NCI-H146 treated with DMSO at 0.1 percent for 48 hours (cell line): ENCODE data around the gene ZNF469.

Experiments used
- DNase-seq: peaks from one replicate; lab custom pipeline; 2025; ENCODE audit not compliant: unreplicated experiment; lab: John Stamatoyannopoulos, UW

The ZNF469 gene

DNA sequence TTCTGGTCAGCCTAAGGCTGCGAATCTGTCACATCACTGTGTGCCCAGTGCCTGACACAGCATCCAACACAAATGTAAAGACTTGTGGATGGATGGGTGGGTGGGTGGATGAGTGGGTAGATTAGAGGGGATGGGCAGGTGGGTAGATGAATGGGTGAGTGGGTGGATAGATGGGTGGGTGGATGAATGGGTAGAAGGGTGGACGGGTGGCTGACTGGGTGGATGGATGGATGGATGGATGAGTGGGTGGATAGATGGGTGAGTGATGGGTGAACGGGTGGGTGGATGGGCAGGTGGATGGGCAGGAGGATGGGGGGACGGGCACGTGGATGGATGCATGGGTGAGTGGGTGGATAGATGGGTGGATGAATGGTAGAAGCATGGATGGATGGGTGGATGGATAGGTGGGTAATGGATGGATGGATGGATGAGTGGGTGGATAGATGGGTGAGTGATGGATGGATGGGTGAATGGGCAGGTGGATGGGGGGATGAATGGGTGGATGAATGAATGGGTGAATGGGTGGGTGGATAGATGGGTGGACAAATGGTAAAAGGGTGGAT, 39.2 kb downstream of the ZNF469 start:
- no peak for DNase-seq

DNA sequence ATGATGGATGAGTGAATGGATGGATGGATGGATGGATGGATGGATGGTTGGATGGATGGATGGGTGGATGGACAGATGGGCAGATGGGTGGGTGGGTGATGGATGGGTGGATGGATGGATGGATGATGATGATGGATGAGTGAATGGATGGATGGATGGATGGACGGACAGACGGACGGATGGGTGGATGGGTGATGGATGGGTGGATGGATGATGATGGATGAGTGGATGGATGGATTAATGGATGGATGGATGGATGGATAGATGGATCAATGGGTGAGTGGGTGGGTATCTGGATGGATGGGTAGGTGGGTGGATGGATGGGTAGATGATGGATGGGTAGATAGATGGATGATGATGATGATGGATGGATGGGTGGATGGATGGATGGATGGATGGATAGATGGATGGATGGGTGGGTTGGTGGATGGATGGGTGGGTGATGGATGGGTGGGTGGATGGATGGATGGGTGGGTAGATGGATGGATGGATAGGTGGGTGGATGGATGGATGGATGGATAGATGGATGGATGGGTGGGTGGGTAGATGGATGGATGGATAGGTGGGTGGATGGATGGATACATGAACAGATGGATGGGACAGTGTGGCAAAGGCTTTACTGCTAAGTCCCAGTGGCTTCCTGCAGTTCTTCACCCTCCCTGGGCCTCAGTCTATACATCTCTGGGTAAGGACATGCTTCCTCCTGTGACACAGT, 40.1 kb downstream of the ZNF469 start:
- DNase-seq = no peak

DNA sequence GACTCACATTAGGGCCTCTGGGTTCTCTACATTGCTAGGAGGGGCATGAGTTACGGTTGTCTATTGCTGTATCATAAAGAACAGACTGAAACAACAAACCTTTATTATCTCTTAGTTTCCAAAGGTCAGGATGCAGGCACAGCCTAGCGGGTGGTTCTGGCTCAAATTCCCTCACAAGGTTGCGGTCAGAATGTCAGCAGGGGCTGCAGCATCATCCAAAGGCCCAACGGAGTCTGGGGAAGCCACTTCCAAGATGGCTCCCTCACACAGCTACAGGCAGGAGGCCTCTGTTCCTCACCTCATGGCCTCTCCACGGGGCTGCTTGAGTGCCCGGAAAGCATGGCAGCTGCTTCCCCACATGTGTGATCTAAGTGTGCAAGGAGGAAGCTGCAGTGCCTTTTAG, 40.7 kb downstream of the ZNF469 start:
- no peak for DNase-seq

DNA sequence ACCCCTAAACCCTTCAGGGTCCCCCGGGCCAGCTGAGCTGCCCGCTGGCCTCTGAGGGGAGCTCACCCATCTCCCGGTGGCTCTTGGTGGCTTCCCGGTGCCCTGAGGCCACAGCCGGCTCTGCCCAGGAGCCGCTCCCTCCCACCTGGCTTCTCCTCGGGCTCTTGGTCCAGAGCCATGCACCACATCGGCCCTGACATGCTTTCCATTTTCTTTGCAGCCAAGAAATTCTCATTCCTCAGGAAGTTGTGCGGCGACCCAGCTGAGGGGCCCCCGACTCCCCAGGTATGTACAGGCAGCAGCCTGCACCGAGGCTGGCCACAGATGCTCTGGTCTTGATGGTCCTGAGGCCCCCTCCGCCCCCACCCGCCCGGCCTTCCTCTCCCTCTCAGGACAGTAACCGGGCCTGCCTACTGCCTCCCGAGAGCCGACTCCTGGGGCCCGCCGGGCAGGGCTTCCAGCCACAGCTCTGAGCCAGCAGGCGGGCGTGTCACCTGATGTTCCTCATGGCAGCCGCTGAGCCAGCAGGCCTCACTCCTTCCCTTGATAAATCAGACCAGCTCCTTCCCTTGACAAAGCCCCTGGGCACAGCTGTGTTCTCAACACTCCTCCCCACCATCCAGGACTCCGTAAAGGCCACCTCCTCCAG, 42.0 kb downstream of the ZNF469 start:
- no peak for DNase-seq

DNA sequence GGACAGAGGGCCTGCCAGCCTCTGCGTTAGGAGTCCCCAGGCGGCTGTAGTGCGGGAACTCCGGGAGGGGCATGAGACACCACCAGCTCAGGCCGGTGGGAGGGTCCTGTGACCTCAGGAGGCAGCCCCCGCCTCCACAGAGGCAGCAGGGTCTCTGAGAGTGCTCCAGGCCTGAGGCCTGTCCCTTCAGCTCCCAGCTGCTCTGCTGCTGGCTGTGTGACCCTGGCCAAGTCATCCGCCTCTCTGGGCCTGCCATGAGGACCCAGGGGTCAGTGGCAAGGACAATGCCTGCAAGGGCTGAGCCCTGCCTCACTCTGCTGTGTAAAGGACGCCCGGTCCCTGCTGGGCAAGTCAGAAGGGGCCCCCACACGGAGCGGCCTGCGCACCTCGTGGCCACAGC, 43.3 kb downstream of the ZNF469 start:
- no peak for DNase-seq

DNA sequence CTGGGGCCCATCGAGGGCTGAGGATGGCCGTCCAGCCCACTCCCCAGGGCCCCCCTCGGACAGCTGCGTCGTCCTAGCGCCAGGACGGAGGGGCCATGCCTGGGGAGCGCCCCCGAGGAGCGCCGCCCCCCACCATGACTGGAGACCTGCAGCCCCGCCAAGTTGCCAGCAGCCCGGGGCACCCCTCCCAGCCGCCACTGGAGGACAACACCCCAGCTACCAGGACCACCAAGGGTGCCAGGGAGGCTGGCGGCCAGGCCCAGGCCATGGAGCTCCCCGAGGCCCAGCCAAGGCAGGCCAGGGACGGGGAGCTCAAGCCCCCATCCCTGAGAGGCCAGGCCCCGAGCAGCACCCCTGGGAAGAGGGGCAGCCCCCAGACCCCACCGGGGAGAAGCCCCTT, 44.6 kb downstream of the ZNF469 start:
- DNase-seq = no peak

DNA sequence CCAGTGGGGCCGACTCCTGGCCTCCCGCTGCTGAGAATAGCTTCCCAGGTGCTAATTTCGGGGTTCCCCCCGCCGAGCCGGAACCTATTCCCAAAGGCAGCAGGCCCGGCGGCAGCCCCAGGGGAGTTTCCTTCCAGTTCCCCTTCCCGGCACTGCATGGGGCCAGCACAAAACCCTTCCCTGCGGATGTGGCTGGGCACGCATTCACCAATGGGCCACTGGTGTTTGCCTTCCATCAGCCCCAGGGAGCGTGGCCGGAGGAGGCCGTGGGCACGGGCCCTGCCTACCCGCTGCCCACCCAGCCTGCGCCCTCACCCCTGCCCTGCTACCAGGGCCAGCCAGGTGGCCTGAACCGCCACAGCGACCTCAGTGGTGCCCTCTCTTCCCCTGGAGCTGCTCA, 45.4 kb downstream of the ZNF469 start:
- DNase-seq = no peak

DNA sequence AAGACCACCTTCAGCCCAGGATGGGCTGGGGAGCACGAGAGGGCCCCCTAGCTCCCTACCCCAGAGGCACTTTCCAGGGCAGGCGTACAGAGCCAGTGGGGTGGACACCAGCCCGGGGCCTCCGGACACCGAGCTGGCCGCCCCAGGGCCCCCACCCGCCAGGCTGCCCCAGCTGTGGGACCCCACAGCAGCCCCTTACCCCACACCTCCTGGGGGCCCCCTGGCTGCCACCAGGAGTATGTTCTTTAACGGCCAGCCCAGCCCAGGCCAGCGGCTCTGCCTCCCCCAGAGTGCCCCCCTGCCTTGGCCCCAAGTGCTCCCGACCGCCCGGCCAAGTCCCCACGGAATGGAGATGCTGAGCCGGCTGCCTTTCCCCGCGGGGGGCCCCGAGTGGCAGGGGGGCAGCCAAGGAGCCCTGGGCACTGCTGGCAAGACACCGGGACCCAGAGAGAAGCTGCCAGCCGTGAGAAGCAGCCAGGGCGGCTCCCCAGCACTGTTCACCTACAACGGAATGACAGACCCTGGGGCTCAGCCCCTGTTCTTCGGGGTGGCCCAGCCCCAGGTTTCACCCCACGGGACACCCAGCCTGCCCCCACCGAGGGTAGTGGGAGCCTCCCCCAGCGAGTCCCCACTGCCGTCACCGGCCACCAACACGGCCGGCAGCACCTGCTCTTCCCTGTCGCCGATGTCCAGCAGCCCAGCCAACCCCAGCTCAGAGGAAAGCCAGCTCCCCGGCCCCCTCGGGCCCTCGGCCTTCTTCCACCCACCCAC, 46.0 kb downstream of the ZNF469 start:
- DNase-seq = no peak

DNA sequence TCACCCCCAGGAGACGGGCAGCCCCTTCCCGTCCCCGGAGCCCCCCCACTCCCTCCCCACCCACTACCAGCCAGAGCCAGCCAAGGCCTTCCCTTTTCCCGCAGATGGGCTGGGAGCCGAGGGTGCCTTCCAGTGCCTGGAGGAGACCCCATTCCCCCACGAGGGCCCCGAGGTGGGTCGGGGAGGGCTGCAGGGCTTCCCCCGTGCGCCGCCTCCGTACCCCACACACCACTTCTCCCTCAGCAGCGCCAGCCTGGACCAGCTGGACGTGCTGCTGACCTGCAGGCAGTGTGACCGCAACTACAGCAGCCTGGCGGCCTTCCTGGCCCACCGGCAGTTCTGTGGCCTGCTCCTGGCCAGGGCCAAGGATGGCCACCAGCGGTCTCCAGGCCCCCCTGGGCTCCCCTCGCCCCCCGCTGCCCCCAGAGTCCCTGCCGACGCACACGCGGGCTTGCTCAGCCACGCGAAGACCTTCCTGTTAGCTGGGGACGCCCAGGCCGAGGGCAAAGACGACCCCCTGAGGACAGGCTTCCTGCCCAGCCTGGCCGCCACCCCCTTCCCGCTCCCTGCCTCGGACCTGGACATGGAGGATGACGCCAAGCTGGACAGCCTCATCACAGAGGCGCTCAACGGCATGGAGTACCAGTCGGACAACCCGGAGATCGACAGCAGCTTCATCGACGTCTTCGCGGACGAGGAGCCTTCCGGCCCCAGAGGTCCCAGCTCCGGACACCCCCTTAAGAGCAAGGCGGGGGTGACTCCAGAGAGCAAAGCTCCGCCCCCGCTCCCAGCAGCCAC, 46.8 kb downstream of the ZNF469 start:
- no peak for DNase-seq

DNA sequence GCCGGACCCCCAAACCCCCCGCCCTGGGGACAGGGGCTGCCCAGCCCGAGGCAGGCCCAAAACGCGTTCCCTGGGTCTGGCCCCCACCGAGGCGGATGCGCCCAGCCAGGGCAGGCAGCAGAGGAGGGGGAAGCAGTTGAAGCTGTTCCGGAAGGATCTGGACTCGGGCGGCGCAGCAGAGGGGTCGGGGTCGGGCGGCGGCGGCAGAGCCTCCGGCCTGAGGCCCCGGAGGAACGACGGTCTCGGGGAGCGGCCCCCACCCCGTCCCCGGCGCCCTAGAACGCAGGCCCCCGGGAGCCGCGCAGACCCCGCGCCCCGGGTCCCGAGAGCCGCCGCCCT, 47.4 kb downstream of the ZNF469 start:
- DNase-seq = no peak

DNA sequence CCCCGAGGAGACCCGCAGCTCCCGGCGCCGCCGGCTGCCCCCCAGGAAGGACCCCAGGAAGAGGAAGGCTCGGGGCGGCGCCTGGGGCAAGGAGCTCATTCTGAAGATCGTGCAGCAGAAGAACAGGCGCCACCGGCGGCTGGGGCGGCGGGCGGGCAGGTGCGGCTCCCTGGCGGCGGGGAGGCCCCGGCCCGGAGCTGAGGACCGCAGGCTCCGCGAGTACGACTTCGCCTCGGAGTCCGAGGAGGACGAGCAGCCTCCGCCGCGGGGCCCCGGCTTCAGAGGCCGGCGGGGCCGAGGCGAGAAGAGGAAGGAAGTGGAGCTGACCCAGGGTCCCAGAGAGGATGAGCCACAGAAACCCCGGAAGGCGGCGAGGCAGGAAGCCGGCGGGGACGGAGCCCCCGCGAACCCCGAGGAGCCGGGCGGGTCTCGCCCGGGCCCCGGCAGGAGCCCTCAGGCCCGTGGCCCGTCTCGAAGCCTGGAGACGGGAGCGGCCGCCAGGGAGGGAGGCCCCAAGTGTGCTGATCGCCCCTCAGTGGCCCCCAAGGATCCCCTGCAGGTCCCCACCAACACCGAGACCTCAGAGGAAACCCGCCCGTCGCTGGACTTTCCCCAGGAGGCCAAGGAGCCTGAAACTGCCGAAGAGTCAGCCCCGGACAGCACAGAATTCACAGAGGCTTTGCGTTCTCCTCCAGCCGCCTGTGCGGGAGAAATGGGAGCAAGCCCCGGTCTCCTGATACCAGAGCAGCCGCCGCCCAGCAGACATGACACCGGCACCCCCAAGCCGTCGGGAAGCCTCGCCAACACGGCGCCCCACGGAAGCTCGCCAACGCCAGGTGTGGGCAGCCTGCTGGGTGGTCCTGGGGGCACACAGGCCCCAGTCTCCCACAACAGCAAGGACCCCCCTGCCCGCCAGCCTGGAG, 48.0 kb downstream of the ZNF469 start:
- DNase-seq = no peak

DNA sequence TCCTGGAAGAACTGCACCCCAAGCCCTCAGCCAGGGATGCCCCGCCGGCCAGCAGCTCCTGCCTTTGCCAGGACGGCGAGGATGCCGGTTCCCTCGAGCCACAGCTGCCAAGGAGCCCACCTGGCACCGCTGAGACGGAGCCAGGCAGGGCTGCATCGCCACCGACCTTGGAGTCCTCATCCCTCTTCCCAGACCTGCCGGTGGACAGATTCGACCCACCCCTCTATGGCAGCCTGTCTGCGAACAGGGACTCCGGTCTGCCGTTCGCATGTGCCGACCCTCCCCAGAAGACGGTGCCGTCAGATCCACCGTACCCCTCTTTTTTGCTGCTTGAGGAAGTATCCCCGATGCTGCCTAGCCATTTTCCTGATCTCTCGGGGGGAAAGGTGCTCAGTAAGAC, 48.9 kb downstream of the ZNF469 start:
- DNase-seq = no peak

DNA sequence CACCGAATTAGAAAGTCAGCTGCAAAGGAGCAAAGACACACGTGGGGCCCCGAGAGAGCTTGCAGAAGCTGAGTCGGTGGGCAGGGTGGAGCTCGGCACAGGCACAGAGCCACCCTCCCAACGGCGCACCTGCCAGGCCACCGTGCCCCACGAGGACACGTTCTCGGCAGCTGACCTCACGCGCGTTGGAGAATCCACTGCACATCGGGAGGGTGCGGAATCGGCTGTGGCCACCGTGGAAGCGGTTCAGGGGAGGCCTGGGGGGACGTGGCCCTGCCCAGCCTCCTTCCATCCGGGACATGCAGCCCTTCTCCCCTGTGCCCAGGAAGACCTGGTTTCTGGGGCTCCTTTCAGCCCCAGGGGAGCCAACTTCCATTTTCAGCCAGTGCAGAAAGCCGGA, 49.4 kb downstream of the ZNF469 start:
- DNase-seq = no peak
